Measurements from ENCODE around the gene TMEM192. TPM values are rescaled to one million over a fixed set of nuclear protein-coding genes. Genes with fewer than 3 reads are reported as not detected.
"Not testable (repeated sequence)": the region's sequence is repeated elsewhere in the genome, so short reads cannot be mapped to it uniquely, and the experiment has no call there.

Gene TMEM192
- total and polyA plus RNA-seq, 5 experiments from 2014 or later: 14.6 to 24.9 (median 17.2) TPM

DNA sequence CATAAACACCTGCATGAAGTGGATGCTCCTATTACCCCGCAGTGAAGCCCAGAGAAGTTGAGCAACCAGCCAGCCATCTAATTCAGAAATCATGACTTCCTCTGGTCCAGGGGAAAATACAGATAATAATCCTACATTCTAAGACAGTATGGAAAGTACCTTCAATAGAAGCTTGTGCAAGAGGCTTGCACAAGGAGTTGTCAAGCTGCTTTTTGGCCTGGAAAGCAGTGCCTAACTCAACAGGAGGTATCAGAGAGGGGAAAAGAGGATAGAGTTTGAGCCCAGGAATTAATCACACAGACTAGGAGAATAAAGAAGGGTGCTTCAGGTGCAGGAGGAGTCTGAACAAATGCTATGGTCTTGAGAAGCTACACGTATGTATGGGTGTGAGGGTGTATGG lies 26.7 kb downstream of the TMEM192 start:
- no peak overlapping the region for H3K4me3 Mint-ChIP-seq
- ATAC-seq: no peak
- H3K36me3 Mint-ChIP-seq: peaks cover 13 to 88% (median 29%) of the 10 kb centered on the region in 3 donors
- no peak overlapping the region for H3K27ac Mint-ChIP-seq
- POLR2A ChIA-PET: interaction anchor here (0.7 kb wide), 1 partner anchor 12 kb away, joined by 4 read pairs; no protein-coding TSS in a partner anchor
- DNase-seq: no peak
- no peaks in the 10 kb centered on the region for H3K9me3 Mint-ChIP-seq
- peaks cover 0 to 2% (median 0%) of the 10 kb centered on the region in 4 donors for H3K4me1 Mint-ChIP-seq
- no peaks in the 10 kb centered on the region for H3K27me3 Mint-ChIP-seq

DNA sequence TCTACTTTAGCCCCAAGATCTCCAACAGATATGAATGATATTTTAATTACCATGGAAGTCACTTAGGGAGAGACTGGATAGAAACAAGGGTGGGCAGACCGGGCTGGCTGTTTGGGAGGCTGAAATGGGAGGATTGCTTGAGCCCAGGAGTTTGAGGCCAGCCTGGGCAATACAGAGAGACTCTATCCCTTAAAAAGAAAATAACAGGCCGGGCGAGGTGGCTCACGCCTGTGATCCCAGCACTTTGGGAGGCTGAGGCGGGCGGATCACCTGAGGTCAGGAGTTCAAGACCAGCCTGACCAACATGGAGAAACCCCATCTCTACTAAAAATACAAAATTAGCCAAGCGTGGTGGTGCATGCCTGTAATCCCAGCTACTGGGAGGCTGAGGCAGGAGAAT lies 27.9 kb downstream of the TMEM192 start:
- peaks cover 13 to 85% (median 28%) of the 10 kb centered on the region in 3 donors for H3K36me3 Mint-ChIP-seq
- H3K4me1 Mint-ChIP-seq, DNase-seq, H3K4me3 Mint-ChIP-seq, H3K9me3 Mint-ChIP-seq, H3K27me3 Mint-ChIP-seq, POLR2A ChIA-PET, ATAC-seq, H3K27ac Mint-ChIP-seq: not testable (repeated sequence)

DNA sequence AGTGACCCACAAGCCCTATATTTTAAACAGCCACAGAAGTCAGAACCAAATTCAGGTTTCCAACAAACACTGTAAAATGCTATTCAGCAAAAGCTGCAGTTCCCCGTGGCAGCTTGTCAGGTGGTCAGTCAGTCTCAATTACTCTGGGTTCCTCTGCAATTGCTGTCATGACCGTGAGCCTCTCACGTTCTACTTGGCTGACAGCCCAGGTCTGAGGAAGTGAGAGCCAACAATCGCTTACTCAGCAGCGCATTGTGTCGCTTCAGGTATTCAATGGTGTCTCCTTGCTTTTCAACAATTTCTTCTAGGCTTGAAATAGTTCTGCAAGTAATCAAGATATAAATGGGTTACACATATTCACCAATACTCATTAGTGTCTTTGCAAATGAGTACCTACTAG lies 33.2 kb downstream of the TMEM192 start:
- ATAC-seq (no peak), DNase-seq (no peak)
- Mint-ChIP-seq H3K27me3 (no peaks in the 10 kb centered on the region), H3K9me3 (no peaks in the 10 kb centered on the region), H3K4me3 (no peak overlapping the region), H3K36me3 (peaks cover 5 to 75% (median 31%) of the 10 kb centered on the region in 3 donors), H3K4me1 (no peaks in the 10 kb centered on the region), H3K27ac (no peak overlapping the region)
- POLR2A ChIA-PET: no interaction called here

DNA sequence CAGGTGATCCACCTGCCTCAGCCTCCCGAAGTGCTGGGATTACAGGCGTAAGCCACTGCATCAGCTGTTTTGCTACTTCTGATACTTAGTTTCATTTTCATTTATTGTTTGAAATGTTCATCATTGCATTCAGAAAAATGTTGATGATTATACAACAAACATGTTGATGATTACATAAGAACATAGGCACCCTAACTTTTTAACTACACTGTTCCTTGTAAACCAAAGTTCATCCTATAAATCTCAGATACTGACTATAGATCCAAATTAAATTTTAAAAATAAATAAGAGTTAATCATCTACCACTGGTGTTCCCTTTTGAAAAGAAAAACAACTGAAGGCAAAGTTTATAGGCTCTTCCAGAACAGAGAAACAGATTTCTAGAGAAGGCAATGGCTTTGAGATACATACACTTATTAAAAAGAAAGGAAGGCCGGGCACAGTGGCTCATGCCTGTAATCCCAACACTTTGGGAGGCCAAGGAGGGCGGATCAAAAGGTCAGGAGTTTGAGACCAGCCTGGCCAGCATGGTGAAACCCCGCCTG lies 35.6 kb downstream of the TMEM192 start:
- H3K4me3 Mint-ChIP-seq: no peak overlapping the region
- no peaks in the 10 kb centered on the region for H3K27me3 Mint-ChIP-seq
- ATAC-seq: no peak
- peaks cover 5 to 62% (median 33%) of the 10 kb centered on the region in 3 donors for H3K36me3 Mint-ChIP-seq
- H3K27ac Mint-ChIP-seq: peak overlapping the region in 1 of 10 donors; percentile 24
- POLR2A ChIA-PET: no interaction called here
- no peaks in the 10 kb centered on the region for H3K9me3 Mint-ChIP-seq
- H3K4me1 Mint-ChIP-seq: no peaks in the 10 kb centered on the region
- no peak for DNase-seq

DNA sequence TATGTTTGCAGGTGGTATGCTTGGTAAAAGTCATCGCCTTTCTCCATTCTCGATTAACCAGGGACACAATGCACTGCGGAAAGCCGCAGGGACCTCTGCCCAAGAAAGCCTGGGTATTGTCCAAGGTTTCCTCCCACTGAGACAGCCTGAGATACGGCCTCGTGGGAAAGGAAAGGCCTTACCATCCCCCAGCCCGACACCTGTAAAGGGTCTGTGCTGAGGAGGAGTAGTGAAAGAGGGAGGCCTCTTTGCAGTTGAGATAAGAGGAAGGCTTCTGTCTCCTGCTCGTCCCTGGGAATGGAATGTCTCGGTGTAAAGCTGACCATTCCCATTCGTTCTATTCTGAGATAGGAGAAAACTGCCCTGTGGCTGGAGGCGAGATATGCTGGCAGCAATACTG lies 39.3 kb downstream of the TMEM192 start:
- DNase-seq, H3K27me3 Mint-ChIP-seq, H3K4me1 Mint-ChIP-seq, H3K4me3 Mint-ChIP-seq, H3K27ac Mint-ChIP-seq, H3K9me3 Mint-ChIP-seq, ATAC-seq: not testable (repeated sequence)
- POLR2A ChIA-PET: interaction anchor here (0.6 kb wide), 1 partner anchor 190 kb away, joined by 3 read pairs; no protein-coding TSS in a partner anchor
- peaks cover 5 to 38% (median 18%) of the 10 kb centered on the region in 3 donors for H3K36me3 Mint-ChIP-seq

DNA sequence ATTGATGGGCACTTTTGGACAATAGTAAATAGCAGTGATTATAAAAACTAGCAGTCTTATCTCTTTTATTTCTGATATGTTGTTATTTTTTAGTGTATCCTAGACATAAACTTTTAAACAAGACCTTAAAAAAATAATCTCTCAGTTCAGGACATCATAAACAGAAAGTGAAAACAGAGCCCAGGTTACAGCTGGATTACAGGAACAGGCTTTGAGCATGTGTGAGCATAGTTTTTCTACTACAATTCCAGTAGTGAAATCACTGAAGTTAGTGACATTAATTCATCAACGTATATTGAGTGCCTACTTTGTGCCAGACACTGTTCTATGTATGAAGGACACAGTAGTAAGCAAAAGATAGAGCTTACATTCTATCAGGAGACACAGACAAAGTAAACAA lies 42.1 kb downstream of the TMEM192 start:
- peaks cover 0 to 16% (median 4%) of the 10 kb centered on the region in 3 donors for H3K36me3 Mint-ChIP-seq
- H3K4me3 Mint-ChIP-seq: no peak overlapping the region
- POLR2A ChIA-PET: no interaction called here
- H3K27me3 Mint-ChIP-seq: no peaks in the 10 kb centered on the region
- H3K27ac Mint-ChIP-seq: no peak overlapping the region
- no peaks in the 10 kb centered on the region for H3K4me1 Mint-ChIP-seq
- DNase-seq (no peak), ATAC-seq (no peak)
- no peaks in the 10 kb centered on the region for H3K9me3 Mint-ChIP-seq

DNA sequence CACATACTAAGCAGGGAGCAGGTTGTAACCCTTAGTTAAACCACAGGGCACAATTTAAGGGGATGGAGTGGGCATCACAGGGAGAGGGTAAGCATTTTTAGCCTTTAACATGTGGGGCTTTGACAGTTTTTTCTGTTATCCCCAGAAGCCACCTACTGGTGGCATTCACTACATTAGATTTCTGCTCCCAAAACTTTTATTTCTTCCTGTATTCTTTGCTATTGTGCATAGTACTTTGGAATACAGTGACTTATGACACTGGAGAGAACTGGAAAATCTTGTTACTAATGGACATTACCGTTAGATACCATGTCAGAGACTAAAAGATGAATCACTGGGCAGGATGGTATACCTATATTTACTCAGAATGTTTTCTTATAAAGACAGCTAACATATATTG lies 51.7 kb downstream of the TMEM192 start:
- Mint-ChIP-seq H3K4me1 (no peaks in the 10 kb centered on the region), H3K27ac (no peak overlapping the region), H3K4me3 (no peak overlapping the region), H3K9me3 (no peaks in the 10 kb centered on the region), H3K36me3 (peaks cover 0 to 5% (median 2%) of the 10 kb centered on the region in 3 donors), H3K27me3 (no peaks in the 10 kb centered on the region)
- POLR2A ChIA-PET: no interaction called here
- ATAC-seq (no peak), DNase-seq (no peak)

DNA sequence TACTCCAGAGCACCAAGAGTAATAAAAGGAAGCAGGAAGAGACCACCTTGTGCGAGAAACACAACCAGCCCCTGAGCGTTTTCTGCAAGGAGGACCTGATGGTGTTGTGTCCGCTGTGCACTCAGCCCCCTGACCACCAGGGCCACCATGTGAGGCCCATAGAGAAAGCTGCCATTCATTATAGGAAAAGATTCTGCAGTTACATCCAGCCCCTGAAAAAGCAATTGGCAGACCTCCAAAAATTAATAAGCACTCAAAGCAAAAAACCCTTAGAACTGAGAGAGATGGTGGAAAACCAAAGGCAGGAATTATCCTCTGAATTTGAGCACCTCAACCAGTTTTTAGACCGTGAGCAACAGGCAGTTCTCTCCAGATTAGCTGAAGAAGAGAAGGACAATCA lies 53.3 kb downstream of the TMEM192 start:
- Mint-ChIP-seq H3K4me1 (no peaks in the 10 kb centered on the region), H3K4me3 (no peak overlapping the region), H3K9me3 (no peaks in the 10 kb centered on the region), H3K27me3 (no peaks in the 10 kb centered on the region), H3K27ac (no peak overlapping the region), H3K36me3 (peaks cover 0 to 2% (median 0%) of the 10 kb centered on the region in 3 donors)
- no peak for DNase-seq
- POLR2A ChIA-PET: no interaction called here
- no peak for ATAC-seq

DNA sequence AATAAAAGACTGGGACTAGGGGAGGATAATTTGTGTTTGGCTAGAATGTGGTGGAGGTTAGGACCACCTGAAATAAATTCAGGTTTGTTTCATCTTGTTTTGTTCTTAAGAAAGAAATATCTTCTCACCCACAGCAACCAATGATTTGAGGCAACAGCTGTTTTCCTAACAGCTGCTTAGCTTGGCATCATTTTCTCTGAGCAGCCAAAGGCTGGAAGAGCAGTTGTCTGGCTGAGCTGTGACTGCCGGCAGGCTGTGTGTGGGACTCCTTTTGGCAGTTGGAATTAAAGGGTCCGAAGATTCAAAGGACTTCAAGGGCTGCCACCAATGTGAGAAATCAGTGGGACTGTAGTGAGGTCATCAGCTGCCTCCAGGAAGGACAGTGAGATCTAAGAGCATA lies 54.0 kb downstream of the TMEM192 start:
- peaks cover 0 to 2% (median 0%) of the 10 kb centered on the region in 3 donors for H3K36me3 Mint-ChIP-seq
- no peaks in the 10 kb centered on the region for H3K9me3 Mint-ChIP-seq
- ATAC-seq (no peak), DNase-seq (no peak)
- no peak overlapping the region for H3K4me3 Mint-ChIP-seq
- POLR2A ChIA-PET: no interaction called here
- H3K27me3 Mint-ChIP-seq: no peaks in the 10 kb centered on the region
- no peak overlapping the region for H3K27ac Mint-ChIP-seq
- H3K4me1 Mint-ChIP-seq: no peaks in the 10 kb centered on the region

DNA sequence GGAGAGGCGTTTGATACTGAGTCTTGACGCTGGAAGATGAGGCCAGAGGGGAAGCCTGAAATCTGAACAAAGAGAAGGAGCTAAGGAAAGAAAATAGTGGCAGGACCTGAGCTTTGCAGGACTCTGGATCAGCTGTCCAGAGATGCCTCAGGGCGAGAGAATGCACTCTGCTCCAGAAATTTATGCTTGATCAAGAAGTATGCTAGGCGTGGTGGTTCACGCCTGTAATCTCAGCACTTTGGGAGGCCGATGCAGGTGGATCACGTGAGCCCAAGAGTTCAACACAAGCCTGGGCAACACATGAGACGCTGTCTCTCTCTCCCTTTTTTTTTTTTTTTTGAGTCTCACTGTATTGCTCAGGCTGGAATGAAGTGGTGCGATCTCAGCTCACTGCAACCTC lies 57.1 kb downstream of the TMEM192 start:
- Mint-ChIP-seq H3K4me3 (no peak overlapping the region), H3K9me3 (no peaks in the 10 kb centered on the region), H3K4me1 (no peaks in the 10 kb centered on the region), H3K27me3 (peaks cover 0 to 4% (median 0%) of the 10 kb centered on the region in 5 donors), H3K27ac (no peak overlapping the region), H3K36me3 (no peaks in the 10 kb centered on the region)
- POLR2A ChIA-PET: no interaction called here
- DNase-seq (no peak), ATAC-seq (no peak)

DNA sequence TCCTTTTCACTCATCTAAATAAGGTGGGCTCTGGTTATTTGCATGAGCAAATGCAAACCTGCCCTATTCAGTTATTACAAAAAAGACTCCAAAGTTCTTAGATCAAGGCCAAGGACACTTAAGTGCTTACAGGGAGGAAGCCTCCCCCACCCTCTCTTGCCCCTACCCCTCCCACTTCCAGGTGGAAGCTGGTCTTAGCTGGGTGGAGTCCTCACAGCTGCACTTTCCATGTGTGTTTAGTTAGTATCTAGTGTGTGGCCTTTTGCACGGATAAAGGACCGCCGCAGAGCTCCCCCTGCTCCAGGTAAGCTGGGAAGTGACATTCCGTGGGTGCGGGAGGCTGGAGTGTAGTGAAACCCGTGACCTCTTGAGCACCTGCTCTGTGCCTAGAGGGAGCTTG lies 59.0 kb downstream of the TMEM192 start, which contains the start of gene TRIM75:
Gene TRIM75, plus strand, starts transcription at position 222 of the 400 bp plus-strand sequence. CDS start 5,282 bp downstream, outside the sequence.
- DNase-seq: no peak
- POLR2A ChIA-PET: no interaction called here
- ATAC-seq: no peak
- Mint-ChIP-seq H3K4me1 (no peaks in the 10 kb centered on the region), H3K4me3 (no peak within 1 kb of the TSS), H3K36me3 (no peaks in the 10 kb centered on the region), H3K27me3 (peaks cover 0 to 4% (median 1%) of the 10 kb centered on the region in 5 donors), H3K27ac (no peak within 1 kb of the TSS), H3K9me3 (no peaks in the 10 kb centered on the region)

DNA sequence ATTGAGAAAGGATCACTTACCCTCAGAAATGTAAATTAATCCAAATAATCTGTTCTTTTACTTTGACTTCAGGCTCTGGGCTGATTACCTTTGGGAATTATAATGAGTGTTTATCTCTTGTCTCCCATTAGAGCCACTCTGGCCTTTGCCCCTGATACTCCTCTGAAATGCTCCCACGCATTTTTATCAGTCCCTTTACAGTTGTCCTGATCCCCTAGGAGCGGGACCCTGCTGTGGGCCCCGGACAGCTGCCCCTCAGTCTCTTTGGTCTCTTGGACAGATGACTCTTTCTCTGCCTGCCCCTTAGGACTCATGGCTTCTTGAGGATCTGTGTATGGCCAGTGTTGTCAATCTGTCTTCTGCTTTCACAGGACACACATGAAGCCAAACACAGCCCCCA lies 60.0 kb downstream of the TMEM192 start:
- no peaks in the 10 kb centered on the region for H3K9me3 Mint-ChIP-seq
- H3K4me1 Mint-ChIP-seq: no peaks in the 10 kb centered on the region
- POLR2A ChIA-PET: no interaction called here
- H3K36me3 Mint-ChIP-seq: no peaks in the 10 kb centered on the region
- peaks cover 0 to 8% (median 1%) of the 10 kb centered on the region in 5 donors for H3K27me3 Mint-ChIP-seq
- no peak overlapping the region for H3K27ac Mint-ChIP-seq
- no peak for ATAC-seq
- no peak overlapping the region for H3K4me3 Mint-ChIP-seq
- DNase-seq: no peak

DNA sequence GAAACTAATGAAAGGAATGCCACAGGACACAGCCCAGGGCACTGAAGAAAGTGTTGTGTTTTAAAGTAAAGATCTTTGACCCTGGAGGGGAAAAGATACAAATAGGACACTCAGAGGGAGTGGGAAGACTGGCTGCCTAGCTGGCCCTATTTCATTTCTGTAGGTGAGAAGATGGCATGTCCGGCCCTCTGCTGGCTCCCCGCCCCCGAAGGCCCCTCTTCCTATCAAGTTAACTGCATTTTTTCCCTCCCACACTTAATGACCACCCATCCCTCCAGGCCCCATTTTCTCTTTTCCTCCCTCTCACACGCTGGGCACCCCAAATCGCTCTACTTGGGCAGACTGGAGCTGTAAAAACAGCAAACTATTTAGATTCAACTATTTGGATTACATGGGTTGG lies 64.5 kb downstream of the TMEM192 start:
- Mint-ChIP-seq H3K4me3 (no peak overlapping the region), H3K36me3 (no peaks in the 10 kb centered on the region), H3K9me3 (peaks cover 0 to 2% (median 0%) of the 10 kb centered on the region in 9 donors), H3K4me1 (no peaks in the 10 kb centered on the region), H3K27me3 (peaks cover 1 to 8% (median 4%) of the 10 kb centered on the region in 5 donors), H3K27ac (no peak overlapping the region)
- ATAC-seq (no peak), DNase-seq (no peak)
- POLR2A ChIA-PET: no interaction called here
